Ishikawa (cell line): ENCODE results near the gene TMOD4.

ENCODE experiments used
- CEBPB ChIP-seq: IDR thresholded peaks from 2 replicates; pipeline ENCODE4 v1.6.1; 2012
- CREB1 ChIP-seq: IDR thresholded peaks from 2 replicates; pipeline ENCODE4 v1.6.1; 2012; ENCODE audit warnings: low read depth
- EGR1 ChIP-seq: IDR thresholded peaks from 2 replicates; pipeline ENCODE4 v1.6.1; 2012
- EP300 ChIP-seq: IDR thresholded peaks from 2 replicates; pipeline ENCODE4 v1.6.1; 2012; ENCODE audit warnings: borderline replicate concordance
- FOXM1 ChIP-seq: IDR thresholded peaks from 2 replicates; pipeline ENCODE4 v1.6.1; 2012; ENCODE audit warnings: low read depth, borderline replicate concordance
- NFIC ChIP-seq: IDR thresholded peaks from 2 replicates; pipeline ENCODE4 v1.6.1; 2012
- RAD21 ChIP-seq: IDR thresholded peaks from 2 replicates; pipeline ENCODE4 v1.6.1; 2012; ENCODE audit warnings: low read depth
- REST ChIP-seq: IDR thresholded peaks from 2 replicates; pipeline ENCODE4 v1.6.1; 2012; ENCODE audit warnings: low read depth, mild to moderate bottlenecking
- TAF1 ChIP-seq: IDR thresholded peaks from 2 replicates; pipeline ENCODE4 v1.6.1; 2012; ENCODE audit warnings: low read depth, mild to moderate bottlenecking
- TCF12 ChIP-seq: IDR thresholded peaks from 2 replicates; pipeline ENCODE4 v1.6.1; 2012; ENCODE audit warnings: low read depth
- TEAD4 ChIP-seq: IDR thresholded peaks from 2 replicates; pipeline ENCODE4 v1.6.1; 2012
- USF1 ChIP-seq: IDR thresholded peaks from 2 replicates; pipeline ENCODE4 v1.6.1; 2012
- YY1 ChIP-seq: IDR thresholded peaks from 2 replicates; pipeline ENCODE4 v1.6.1; 2012; ENCODE audit warnings: low read depth
- ZBTB7A ChIP-seq: IDR thresholded peaks from 2 replicates; pipeline ENCODE4 v1.6.1; 2012; ENCODE audit warnings: low read depth
- TF ChIP-seq, protein P1 (sequence below): IDR thresholded peaks from 2 replicates; pipeline ENCODE4 v1.6.1; 2012

TMOD4 gene

GRCh38 chr1:151184211-151184610 is 8.4 kb upstream of the TMOD4 start:
- TF ChIP-seq RAD21 (no peak), ZBTB7A (no peak), CREB1 (no peak), REST (no peak), EGR1 (no peak), NFIC (no peak), FOXM1 (no peak), EP300 (no peak), TAF1 (no peak)

DNA sequence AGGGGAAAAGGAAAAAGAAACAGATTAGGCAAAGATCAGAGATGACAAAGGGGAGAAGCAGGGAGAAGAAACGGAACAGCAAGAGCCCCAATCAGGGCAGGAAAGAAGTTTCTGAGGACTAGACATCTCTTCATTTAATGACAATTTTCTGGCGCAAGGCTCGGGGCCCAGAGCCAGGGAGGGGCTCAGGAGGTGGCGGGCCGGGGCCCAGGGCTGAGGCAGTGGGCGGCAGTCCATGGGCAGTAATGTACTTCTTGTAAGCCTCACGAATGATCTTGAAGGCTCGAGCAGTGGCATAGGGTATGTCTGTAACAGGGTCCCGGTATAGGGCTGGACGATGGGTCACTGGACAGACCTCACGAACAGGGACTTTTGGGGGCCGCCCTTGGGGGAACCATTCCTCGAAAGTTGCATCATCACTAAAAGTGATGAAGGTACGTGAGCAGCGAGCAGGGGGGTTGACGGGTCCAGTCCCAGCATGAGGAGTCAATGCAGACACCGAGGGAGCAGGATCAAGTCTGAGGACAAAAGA is 799 bp upstream of the TMOD4 start:
- TF ChIP-seq TCF12 (no peak), TAF1 (no peak), TEAD4 (no peak), EGR1 (no peak), USF1 (no peak), RAD21 (no peak), YY1 (no peak), CEBPB (no peak), FOXM1 (no peak), REST (no peak), NFIC (no peak), ZBTB7A (no peak), CREB1 (no peak), EP300 (no peak)
- TF ChIP-seq, protein P1, sequence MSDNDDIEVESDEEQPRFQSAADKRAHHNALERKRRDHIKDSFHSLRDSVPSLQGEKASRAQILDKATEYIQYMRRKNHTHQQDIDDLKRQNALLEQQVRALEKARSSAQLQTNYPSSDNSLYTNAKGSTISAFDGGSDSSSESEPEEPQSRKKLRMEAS, result no peak

GRCh38 chr1:151175041-151175741 is 590 bp downstream of the TMOD4 start:
- no peak for TF ChIP-seq TEAD4
- no peak for TF ChIP-seq TCF12
- TF ChIP-seq TAF1, result no peak
- TF ChIP-seq FOXM1, result no peak
- no peak for TF ChIP-seq NFIC
- no peak for TF ChIP-seq CEBPB
- no peak for TF ChIP-seq CREB1
- TF ChIP-seq REST, result no peak
- no peak for TF ChIP-seq USF1
- no peak for TF ChIP-seq EP300
- no peak for TF ChIP-seq ZBTB7A
- no peak for TF ChIP-seq EGR1
- no peak for TF ChIP-seq YY1
- TF ChIP-seq RAD21, result no peak
- TF ChIP-seq, protein P1, result no peak

DNA sequence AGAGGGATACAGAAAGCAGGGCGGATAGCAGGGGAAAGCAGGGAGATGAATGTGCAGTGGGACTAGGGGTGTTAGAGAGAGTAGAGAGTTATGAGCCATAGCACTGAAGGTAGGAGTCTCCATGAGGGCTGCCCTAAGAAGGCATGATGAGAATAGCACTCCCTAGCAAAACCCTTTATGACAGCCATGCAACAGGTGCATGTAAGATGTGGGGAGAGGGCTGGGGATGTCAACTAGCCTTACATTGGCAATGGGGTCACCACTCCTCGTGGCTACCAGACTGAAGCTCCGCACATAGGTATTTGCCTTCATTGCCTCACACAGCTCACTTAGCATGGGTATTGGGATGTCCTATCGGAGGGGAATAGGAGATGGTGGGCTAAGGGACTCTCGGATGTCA is 4.6 kb downstream of the TMOD4 start:
- no peak for TF ChIP-seq YY1
- TF ChIP-seq USF1, result no peak
- no peak for TF ChIP-seq FOXM1
- no peak for TF ChIP-seq CEBPB
- TF ChIP-seq CREB1, result no peak
- no peak for TF ChIP-seq RAD21
- no peak for TF ChIP-seq EP300
- no peak for TF ChIP-seq TCF12
- TF ChIP-seq NFIC, result no peak
- no peak for TF ChIP-seq TEAD4
